Measurements from ENCODE around the gene CRTAC1. TPM values are rescaled to one million over a fixed set of nuclear protein-coding genes. Genes with fewer than 3 reads are reported as not detected.
A peak's percentile ranks its signal among the peaks of the same experiment; 100 is the strongest.

CRTAC1 gene
- total RNA-seq, 1 donor from 2014 or later, result 0.06 TPM

GRCh38 chr10:97836446-97836845 lies 194.0 kb downstream of the CRTAC1 start:
- DNase-seq (ENCODE audit: low read depth), result no peak
- no peak for TF ChIP-seq CTCF (conservative IDR thresholded peaks at IDR 0.05; ENCODE audit: low read depth, low read length)

GRCh38 chr10:97831259-97831658 lies 199.2 kb downstream of the CRTAC1 start:
- TF ChIP-seq CTCF (conservative IDR thresholded peaks at IDR 0.05; ENCODE audit: low read depth, low read length), result no peak
- DNase-seq (ENCODE audit: low read depth), result no peak
- H3K4me3 ChIP-seq (ENCODE audit: low read depth, low read length), result no peak overlapping the region

More at GRCh38 chr10:97836446-97836845, 194.0 kb downstream of the CRTAC1 start:
- H3K4me3 ChIP-seq (ENCODE audit: low read depth, low read length), result no peak overlapping the region

- no peak for TF ChIP-seq CTCF (conservative IDR thresholded peaks at IDR 0.05; ENCODE audit: low read depth, low read length)
- no peak for DNase-seq (ENCODE audit: low read depth)
- H3K4me3 ChIP-seq (ENCODE audit: low read depth, low read length), result no peak overlapping the region
These were observed 200.4 kb downstream of the CRTAC1 start for GRCh38 chr10:97830064-97830463.

- no peak for TF ChIP-seq CTCF (conservative IDR thresholded peaks at IDR 0.05; ENCODE audit: low read depth, low read length)
These were observed 201.7 kb downstream of the CRTAC1 start for GRCh38 chr10:97828721-97829120.

GRCh38 chr10:97827702-97828291 lies 202.6 kb downstream of the CRTAC1 start:
- DNase-seq (ENCODE audit: low read depth), result no peak
- peak; percentile 19 for TF ChIP-seq CTCF (conservative IDR thresholded peaks at IDR 0.05; ENCODE audit: low read depth, low read length)
- no peak overlapping the region for H3K4me3 ChIP-seq (ENCODE audit: low read depth, low read length)

More at GRCh38 chr10:97828721-97829120, 201.7 kb downstream of the CRTAC1 start:
- DNase-seq (ENCODE audit: low read depth), result no peak
- H3K4me3 ChIP-seq (ENCODE audit: low read depth, low read length), result no peak overlapping the region

- no peak for TF ChIP-seq CTCF (conservative IDR thresholded peaks at IDR 0.05; ENCODE audit: low read depth, low read length)
- no peak for DNase-seq (ENCODE audit: low read depth)
- no peak overlapping the region for H3K4me3 ChIP-seq (ENCODE audit: low read depth, low read length)
These were observed 203.5 kb downstream of the CRTAC1 start for GRCh38 chr10:97826892-97827291.
